GM12878 (cell line): ENCODE measurements around the gene ZFP36. TPM values are rescaled to one million over a fixed set of nuclear protein-coding genes. Genes with fewer than 3 reads are reported as not detected.

Experiments used
- ATAC-seq: fragments of 200-7000 bp; cut with Tn5 transposase; 3 replicates; pipeline ENCODE4 v1.9.1; 2020; ENCODE audit warnings: mild to moderate bottlenecking, moderate library complexity
- BruUV-seq: library from RNA; stranded (reverse); fragments of 400-500 nt; replicated peaks from 2 replicates; lab custom pipeline; 2021; lab: Mats Ljungman, UMichigan
- CTCF ChIA-PET: fragments of 300-600 bp; sonication (Branson Sonifier 250); formaldehyde crosslinking; extraction: SDS; loops from one replicate; lab custom pipeline; 2021; ENCODE audit warnings: inconsistent platforms; lab: Yijun Ruan, JAX
- POLR2A ChIA-PET: fragments of 350-600 bp; formaldehyde crosslinking; extraction: SDS; loops from one replicate; lab custom pipeline; 2021; ENCODE audit warnings: inconsistent platforms; lab: Charles Lee
- RAD21 ChIA-PET: fragments of 300-600 bp; sonication (Branson Sonifier 250); formaldehyde crosslinking; loops from one replicate; lab custom pipeline; 2023; ENCODE audit warnings: antibody characterized with exemption; ENCODE audit not compliant: unreplicated experiment; lab: Charles Lee
- SMC1A ChIA-PET: fragments of 300-600 bp; sonication (Branson Sonifier 250); formaldehyde crosslinking; loops from one replicate; lab custom pipeline; 2023; ENCODE audit not compliant: unreplicated experiment, uncharacterized antibody; lab: Charles Lee
- DNase-seq: peaks from one replicate; pipeline ENCODE4 v3.0.0-alpha.2; 2011; ENCODE audit warnings: low read depth, low spot score
- FAIRE-seq: peaks from 3 replicates; lab custom pipeline; 2011; peaks lifted over from hg19 to GRCh38; lab: Jason Lieb, UNC
- H2AFZ ChIP-seq: 2 replicates; pipeline ENCODE4 v1.6.0; 2011; ENCODE audit warnings: low read depth, low read length, control low read depth; ENCODE audit not compliant: control insufficient read depth
- H3K27ac ChIP-seq: 2 replicates; pipeline ENCODE4 v1.5.1; 2011; ENCODE audit warnings: control low read depth; ENCODE audit not compliant: control insufficient read depth, insufficient read depth
- H3K27me3 ChIP-seq, 2 experiments: replicated peaks in 1 of 2; 2 replicates each; pipeline versions ENCODE4 v1.6.0 to v1.6.1; 2011; ENCODE audit warnings: low read length in 1 of 2; ENCODE audit not compliant: control insufficient read depth in 2 of 2, insufficient read depth in 2 of 2
- H3K36me3 ChIP-seq, 2 experiments: 2 replicates each; pipeline ENCODE4 v1.5.1; 2011; ENCODE audit warnings: low read length in 1 of 2; ENCODE audit not compliant: control insufficient read depth in 2 of 2, insufficient read depth in 2 of 2
- H3K4me1 ChIP-seq: 2 replicates; pipeline ENCODE4 v1.6.1; 2011; ENCODE audit warnings: mild to moderate bottlenecking, low read length, moderate library complexity, mixed read lengths; ENCODE audit not compliant: control insufficient read depth, insufficient read depth
- H3K4me2 ChIP-seq: 2 replicates; pipeline ENCODE4 v1.6.0; 2011; ENCODE audit warnings: control low read depth; ENCODE audit not compliant: control insufficient read depth, insufficient read depth
- H3K4me3 ChIP-seq: fragments of 200-600 bp; sonication (generic); 2 replicates; pipeline ENCODE4 v1.5.1; 2016
- H3K79me2 ChIP-seq: 2 replicates; pipeline ENCODE4 v1.6.0; 2011; ENCODE audit warnings: low read length; ENCODE audit not compliant: control insufficient read depth, insufficient read depth
- H3K9ac ChIP-seq: 2 replicates; pipeline ENCODE4 v1.8.0; 2011; ENCODE audit warnings: low read length, control low read depth, mixed read lengths; ENCODE audit not compliant: control insufficient read depth, insufficient read depth
- H3K9me3 ChIP-seq: replicated peaks from 3 replicates; pipeline ENCODE4 v1.5.1; 2011; ENCODE audit warnings: mild to moderate bottlenecking, low read length; ENCODE audit not compliant: control insufficient read depth, insufficient read depth
- H4K20me1 ChIP-seq: 2 replicates; pipeline ENCODE4 v1.6.0; 2011; ENCODE audit not compliant: control insufficient read depth, insufficient read depth
- BHLHE40 ChIP-seq, 2 experiments: fragments of 450-650 bp in 1 of 2; IDR thresholded peaks; 2 replicates each; pipeline ENCODE4 v1.6.1; 2011 to 2017; ENCODE audit warnings: low read depth in 2 of 2, borderline replicate concordance in 1 of 2, improper control_type of control experiment in 1 of 2, low read length in 1 of 2, mild to moderate bottlenecking in 1 of 2
- CREB1 ChIP-seq: IDR thresholded peaks from 2 replicates; pipeline ENCODE4 v1.6.1; 2012; ENCODE audit warnings: low read depth, mild to moderate bottlenecking, inconsistent platforms
- DPF2 ChIP-seq: fragments of 450-650 bp; IDR thresholded peaks from 2 replicates; pipeline ENCODE4 v1.6.1; 2017; ENCODE audit warnings: mild to moderate bottlenecking
- ESRRA ChIP-seq: IDR thresholded peaks from 2 replicates; pipeline ENCODE4 v1.6.1; 2012; ENCODE audit warnings: mild to moderate bottlenecking, low read length, improper control_type of control experiment
- NBN ChIP-seq: fragments of 450-650 bp; IDR thresholded peaks from 2 replicates; pipeline ENCODE4 v1.6.1; 2016
- RB1 ChIP-seq: fragments of 450-650 bp; formaldehyde crosslinking; IDR thresholded peaks from 2 replicates; pipeline ENCODE4 v1.6.1; 2017; ENCODE audit warnings: mild to moderate bottlenecking, borderline replicate concordance
- WGBS: methylation state at CpG from one replicate; pipeline ENCODE4 v1.1.6; 2016; ENCODE audit warnings: low lambda C conversion rate; ENCODE audit not compliant: insufficient replicate concordance, insufficient coverage; ENCODE audit errors: missing lambda C conversion rate; 5-methylcytosine and 5-hydroxymethylcytosine counted together
- in situ Hi-C: fragments of 300-500 bp; cut with MboI; formaldehyde crosslinking; loops from 9 replicates; pipeline ENCODE4 v1.14.3; 2018; ENCODE audit warnings: mixed read lengths
- intact Hi-C: fragments of 100-400 bp; cut with micrococcal nuclease; formaldehyde crosslinking; loops from one replicate; pipeline ENCODE4 v1.14.2; 2022; ENCODE audit not compliant: unreplicated experiment
- polyA plus RNA-seq, 11 experiments: library from polyadenylated mRNA; depleted of rRNA in 4 of 11; unstranded in 6 of 11; stranded (reverse) in 5 of 11; fragments of >200 nt; fragmentation: Nextera tagmentation in 4 of 11; fragmentation: Illumina TruSeq in 1 of 11; extraction: Ambion mirVana in 4 of 11; extraction: Trizol in 1 of 11; gene quantifications; 1 replicate in 1 of 11; 2 replicates in 10 of 11; pipeline versions ENCODE4 v1.2.1 to v1.2.3, GENCODE V29; 2011 to 2016; ENCODE audit warnings: inconsistent platforms in 2 of 11, missing spikeins in 2 of 11, low read depth in 1 of 11
- total RNA-seq, 4 experiments: library from RNA; depleted of rRNA in 3 of 4; stranded (reverse); fragments of >200 nt in 3 of 4; fragmentation: Illumina TruSeq in 1 of 4; extraction: Trizol in 1 of 4; gene quantifications; 2 replicates each; pipeline versions ENCODE4 v1.2.1 to v1.2.3, GENCODE V29; 2013 to 2021
- TF ChIP-seq, protein P1 (sequence below): IDR thresholded peaks from 2 replicates; pipeline ENCODE4 v1.6.1; 2012; ENCODE audit warnings: low read depth, low read length, improper control_type of control experiment

Gene ZFP36
- total and polyA plus RNA-seq, 10 of the 15 experiments (the other 5 are each of a cell fraction or from before 2014, with no cell fraction given), result 5.3 to 55.0 (median 18.1) TPM

DNA sequence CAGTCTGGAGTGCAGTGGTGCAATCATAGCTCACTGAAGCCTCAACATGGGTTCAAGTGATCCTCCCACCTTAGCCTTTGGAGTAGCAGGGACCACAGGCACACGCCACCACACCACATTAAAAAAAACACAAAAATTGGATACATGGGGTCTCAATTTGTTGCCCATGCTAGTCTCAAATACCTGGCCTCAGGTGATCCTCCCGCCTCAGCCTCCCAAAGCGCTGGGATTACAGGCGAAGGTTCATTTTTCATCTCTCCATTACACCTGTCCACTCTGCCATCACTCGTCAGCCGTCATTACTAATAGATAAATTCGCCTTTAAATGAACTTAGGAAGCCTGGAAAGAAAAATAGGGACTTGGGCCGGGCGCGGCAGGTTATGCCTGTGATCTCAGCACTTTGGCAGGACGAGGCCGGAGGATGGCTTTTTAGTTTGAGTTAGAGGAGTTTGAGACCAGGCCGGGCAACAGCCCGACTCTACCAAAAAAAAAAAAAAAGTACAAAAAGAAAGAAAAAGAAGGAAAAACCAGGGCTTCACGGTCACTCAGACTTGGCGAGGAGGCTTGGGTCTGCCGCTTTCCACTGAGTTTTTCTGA is 38.0 kb downstream of the ZFP36 start:
- Histone ChIP-seq H3K36me3 (no peaks in the 10 kb centered on the region), H3K4me2 (peak overlapping the region; percentile 70), H2AFZ (peak overlapping the region; percentile 71), H3K4me3 (peak overlapping the region; percentile 87), H3K27me3 (no peaks in the 10 kb centered on the region), H3K9ac (peak overlapping the region; percentile 96), H3K27ac (peak overlapping the region; percentile 95), H4K20me1 (no peaks in the 10 kb centered on the region), H3K9me3 (no peaks in the 10 kb centered on the region), H3K4me1 (peaks cover 24% of the 10 kb centered on the region), H3K79me2 (peaks cover 54% of the 10 kb centered on the region)
- in situ Hi-C loops (loop anchor here (5.0 kb wide), 1 partner anchor 88 kb away; the partner anchor contains the start of gene EID2B), intact Hi-C loops (loop anchor here (2.0 to 5.0 kb wide), 3 partner anchors 53 to 228 kb away; partner anchors contain the start of genes DLL3, MED29 and PAF1)
- FAIRE-seq, result no peak
- ChIA-PET POLR2A (interaction anchor here (0.5 to 3.9 kb wide), 12 partner anchors 9 to 826 kb away, joined by 3 to 40 read pairs (median 4); partner anchors contain the start of genes RPS16 and TIMM50), RAD21 (interaction anchor here (0.8 to 1.7 kb wide), 2 partner anchors 9 to 33 kb away, joined by 3 to 9 read pairs; partner anchors contain the start of gene RPS16), SMC1A (interaction anchor here (0.6 to 0.7 kb wide), 2 partner anchors 33 to 89 kb away, joined by 3 read pairs; no protein-coding TSS in a partner anchor), CTCF (interaction anchor here (1.0 to 1.7 kb wide), 4 partner anchors 9 to 89 kb away, joined by 3 to 8 read pairs (median 5); partner anchors contain the start of gene RPS16)
- WGBS, result 1% methylated on average over 15 of the region's 17 CpGs
- no peak for DNase-seq
- TF ChIP-seq NBN (no peak), CREB1 (no peak), RB1 (no peak), DPF2 (no peak), BHLHE40 (IDR thresholded peaks at IDR 0.05; ENCODE audit: borderline replicate concordance in 1 of 2, low read depth in 2 of 2, low read length in 1 of 2) (no peak), ESRRA (no peak)
- TF ChIP-seq, protein P1, sequence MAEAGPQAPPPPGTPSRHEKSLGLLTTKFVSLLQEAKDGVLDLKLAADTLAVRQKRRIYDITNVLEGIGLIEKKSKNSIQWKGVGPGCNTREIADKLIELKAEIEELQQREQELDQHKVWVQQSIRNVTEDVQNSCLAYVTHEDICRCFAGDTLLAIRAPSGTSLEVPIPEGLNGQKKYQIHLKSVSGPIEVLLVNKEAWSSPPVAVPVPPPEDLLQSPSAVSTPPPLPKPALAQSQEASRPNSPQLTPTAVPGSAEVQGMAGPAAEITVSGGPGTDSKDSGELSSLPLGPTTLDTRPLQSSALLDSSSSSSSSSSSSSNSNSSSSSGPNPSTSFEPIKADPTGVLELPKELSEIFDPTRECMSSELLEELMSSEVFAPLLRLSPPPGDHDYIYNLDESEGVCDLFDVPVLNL, result no peak
- ATAC-seq, result no peak
- BruUV-seq, result TSS peak; percentile 99
